HG03139 (cell line): ENCODE data around the gene PDE1C.
A peak's percentile ranks its signal among the peaks of the same experiment; 100 is the strongest.
"Not testable (repeated sequence)": the region's sequence is repeated elsewhere in the genome, so short reads cannot be mapped to it uniquely, and the experiment has no call there.

Experiments used
- ATAC-seq: cut with Tn5 transposase; IDR thresholded peaks from one replicate; pipeline ENCODE4 v1.9.1; 2021; ENCODE audit not compliant: unreplicated experiment

The PDE1C gene

GRCh38 chr7:32045228-32045627 is 25.0 kb downstream of the PDE1C start:
- no peak for ATAC-seq

GRCh38 chr7:32044739-32045138 is 25.5 kb downstream of the PDE1C start:
- ATAC-seq, result no peak

GRCh38 chr7:32043688-32044087 is 26.5 kb downstream of the PDE1C start:
- no peak for ATAC-seq

GRCh38 chr7:32042900-32043299 is 27.3 kb downstream of the PDE1C start:
- ATAC-seq, result no peak

GRCh38 chr7:32039000-32039756 is 31.0 kb downstream of the PDE1C start:
- no peak for ATAC-seq

GRCh38 chr7:32037650-32038198 is 32.5 kb downstream of the PDE1C start:
- peak; percentile 61 for ATAC-seq

- ATAC-seq, result no peak
Observed at GRCh38 chr7:32036557-32036956, 33.6 kb downstream of the PDE1C start.

- ATAC-seq, result no peak
Observed at GRCh38 chr7:32034052-32034451, 36.2 kb downstream of the PDE1C start.

GRCh38 chr7:32033006-32033405 is 37.2 kb downstream of the PDE1C start:
- ATAC-seq, result no peak

- no peak for ATAC-seq
Observed at GRCh38 chr7:32032211-32032610, 38.0 kb downstream of the PDE1C start.

GRCh38 chr7:32030904-32031692 is 39.1 kb downstream of the PDE1C start:
- ATAC-seq, result no peak

- no peak for ATAC-seq
Observed at GRCh38 chr7:32026083-32026425, 44.2 kb downstream of the PDE1C start.

- no peak for ATAC-seq
Observed at GRCh38 chr7:32025381-32026082, 44.7 kb downstream of the PDE1C start.

GRCh38 chr7:32023376-32023775 is 46.8 kb downstream of the PDE1C start:
- ATAC-seq, result no peak

GRCh38 chr7:32022966-32023365 is 47.2 kb downstream of the PDE1C start:
- ATAC-seq, result no peak

- no peak for ATAC-seq
Observed at GRCh38 chr7:32020551-32021159, 49.6 kb downstream of the PDE1C start.

GRCh38 chr7:32018845-32019578 is 51.2 kb downstream of the PDE1C start:
- no peak for ATAC-seq

GRCh38 chr7:32015133-32015532 is 55.1 kb downstream of the PDE1C start:
- no peak for ATAC-seq

- not testable (repeated sequence) for ATAC-seq
Observed at GRCh38 chr7:32013471-32013870, 56.7 kb downstream of the PDE1C start.

GRCh38 chr7:32005577-32005976 is 64.6 kb downstream of the PDE1C start:
- ATAC-seq, result no peak
